ENCODE data around the gene ACSS2.
"Not testable (repeated sequence)": the region's sequence is repeated elsewhere in the genome, so short reads cannot be mapped to it uniquely, and the experiment has no call there.

The ACSS2 gene

GRCh38 chr20:34894723-34895122 lies 18.3 kb downstream of the ACSS2 start:
- H3K4me3 ChIP-seq (ENCODE audit: low read length), result no peak overlapping the region
- no peak for DNase-seq (ENCODE audit: low read depth)
- no peak for TF ChIP-seq CTCF (IDR thresholded peaks at IDR 0.05; ENCODE audit: insufficient read depth, low read depth, low read length, missing control alignments)

- no peak for DNase-seq (ENCODE audit: low read depth)
- TF ChIP-seq CTCF (IDR thresholded peaks at IDR 0.05; ENCODE audit: insufficient read depth, low read depth, low read length, missing control alignments), result no peak
- no peak overlapping the region for H3K4me3 ChIP-seq (ENCODE audit: low read length)
Measured at GRCh38 chr20:34895465-34895864, 19.1 kb downstream of the ACSS2 start.

GRCh38 chr20:34896086-34896621 lies 19.7 kb downstream of the ACSS2 start:
- TF ChIP-seq CTCF (IDR thresholded peaks at IDR 0.05; ENCODE audit: insufficient read depth, low read depth, low read length, missing control alignments), result no peak
- no peak overlapping the region for H3K4me3 ChIP-seq (ENCODE audit: low read length)
- DNase-seq (ENCODE audit: low read depth), result no peak

GRCh38 chr20:34898129-34898528 lies 21.7 kb downstream of the ACSS2 start:
- H3K4me3 ChIP-seq (ENCODE audit: low read length); DNase-seq (ENCODE audit: low read depth): not testable (repeated sequence)

- not testable (repeated sequence) for H3K4me3 ChIP-seq (ENCODE audit: low read length); DNase-seq (ENCODE audit: low read depth)
Measured at GRCh38 chr20:34898731-34899130, 22.3 kb downstream of the ACSS2 start.

GRCh38 chr20:34904202-34904621 lies 27.8 kb downstream of the ACSS2 start:
- H3K4me3 ChIP-seq (ENCODE audit: low read length), result no peak overlapping the region
- DNase-seq (ENCODE audit: low read depth), result no peak
- no peak for TF ChIP-seq CTCF (IDR thresholded peaks at IDR 0.05; ENCODE audit: insufficient read depth, low read depth, low read length, missing control alignments)

- peak; percentile 98 for DNase-seq (ENCODE audit: low read depth)
- TF ChIP-seq CTCF (IDR thresholded peaks at IDR 0.05; ENCODE audit: insufficient read depth, low read depth, low read length, missing control alignments), result no peak
- H3K4me3 ChIP-seq (ENCODE audit: low read length), result no peak overlapping the region
Measured at GRCh38 chr20:34907616-34908469, 31.4 kb downstream of the ACSS2 start.

GRCh38 chr20:34915131-34915530 lies 38.7 kb downstream of the ACSS2 start:
- DNase-seq (ENCODE audit: low read depth), result no peak
- TF ChIP-seq CTCF (IDR thresholded peaks at IDR 0.05; ENCODE audit: insufficient read depth, low read depth, low read length, missing control alignments), result no peak
- H3K4me3 ChIP-seq (ENCODE audit: low read length), result no peak overlapping the region

Data from epithelial cell of esophagus (primary cell).